HepG2 (cell line): ENCODE measurements around the gene MRPL36. TPM values are rescaled to one million over a fixed set of nuclear protein-coding genes. Genes with fewer than 3 reads are reported as not detected.
A peak's percentile ranks its signal among the peaks of the same experiment; 100 is the strongest.

Experiments used
- CHD4 ChIP-seq: fragments of 200-600 bp; sonication (generic); IDR thresholded peaks from 2 replicates; pipeline ENCODE4 v1.7.0; 2017; ENCODE audit warnings: mild to moderate bottlenecking, low read length, borderline replicate concordance
- ESRRA ChIP-seq: sonication (generic); formaldehyde crosslinking; IDR thresholded peaks from 2 replicates; pipeline ENCODE4 v1.5.1; 2020; ENCODE audit warnings: mild to moderate bottlenecking, low read depth, missing genetic modification reagents
- GABPA ChIP-seq, 2 experiments: IDR thresholded peaks; 2 replicates each; pipeline ENCODE4 v1.6.1; 2011 to 2016; ENCODE audit warnings: low read depth in 2 of 2, low read length in 1 of 2, missing biosample characterization in 1 of 2, missing genetic modification characterization in 1 of 2
- HNRNPLL ChIP-seq: fragments of 200-400 bp; formaldehyde crosslinking; IDR thresholded peaks from 2 replicates; pipeline ENCODE4 v1.6.1; 2017; ENCODE audit warnings: mild to moderate bottlenecking, low read depth, low read length; ENCODE audit not compliant: poor library complexity, severe bottlenecking
- JUND ChIP-seq: sonication (generic); formaldehyde crosslinking; IDR thresholded peaks from 2 replicates; pipeline ENCODE4 v1.8.0; 2022; ENCODE audit warnings: mild to moderate bottlenecking, missing genetic modification reagents
- MED8 ChIP-seq: sonication (generic); formaldehyde crosslinking; IDR thresholded peaks from 2 replicates; pipeline ENCODE4 v1.8.1; 2023; ENCODE audit warnings: mild to moderate bottlenecking, missing genetic modification reagents; ENCODE audit not compliant: insufficient replicate concordance
- MTA3 ChIP-seq: sonication (generic); formaldehyde crosslinking; IDR thresholded peaks from 2 replicates; pipeline ENCODE4 v1.4.0; 2020; ENCODE audit warnings: missing genetic modification reagents
- ZFYVE20 ChIP-seq: sonication (generic); formaldehyde crosslinking; IDR thresholded peaks from 2 replicates; pipeline ENCODE4 v1.8.0; 2023; ENCODE audit warnings: low read depth, mild to moderate bottlenecking, moderate library complexity, missing genetic modification reagents, borderline replicate concordance
- ZNF20 ChIP-seq: sonication (generic); formaldehyde crosslinking; IDR thresholded peaks from 2 replicates; pipeline ENCODE4 v1.4.0; 2020; ENCODE audit warnings: mild to moderate bottlenecking, moderate library complexity, missing genetic modification reagents
- ZNF317 ChIP-seq: sonication (generic); formaldehyde crosslinking; IDR thresholded peaks from 2 replicates; pipeline ENCODE4 v1.5.0; 2020; ENCODE audit warnings: mild to moderate bottlenecking, missing genetic modification reagents
- ZNF431 ChIP-seq: sonication (generic); formaldehyde crosslinking; IDR thresholded peaks from 2 replicates; pipeline ENCODE4 v1.9.0; 2022; ENCODE audit warnings: missing genetic modification reagents, low read depth, mild to moderate bottlenecking, borderline replicate concordance
- ZNF790 ChIP-seq: sonication (generic); formaldehyde crosslinking; IDR thresholded peaks from 2 replicates; pipeline ENCODE4 v1.8.0; 2022; ENCODE audit warnings: missing genetic modification reagents, mild to moderate bottlenecking, borderline replicate concordance
- ZSCAN12 ChIP-seq: sonication (generic); formaldehyde crosslinking; IDR thresholded peaks from 2 replicates; pipeline ENCODE4 v1.9.0; 2021; ENCODE audit warnings: mild to moderate bottlenecking, missing genetic modification reagents
- polyA plus RNA-seq, 8 experiments: library from polyadenylated mRNA; depleted of rRNA in 3 of 8; stranded (reverse) in 7 of 8; unstranded in 1 of 8; fragments of >200 nt; fragmentation: Illumina TruSeq in 4 of 8; extraction: Trizol in 4 of 8; gene quantifications; 2 replicates each; pipeline versions ENCODE4 v1.2.1 to v1.2.3, GENCODE V29; 2011 to 2016; ENCODE audit warnings: low read depth in 4 of 8, missing spikeins in 1 of 8, mixed read lengths in 1 of 8; ENCODE audit not compliant: insufficient read depth in 1 of 8
- total RNA-seq, 5 experiments: library from RNA; depleted of rRNA; stranded (reverse); fragments of >200 nt; fragmentation: Illumina TruSeq; extraction: Trizol; gene quantifications; 2 replicates each; pipeline ENCODE4 v1.2.3, GENCODE V29; 2016; ENCODE audit warnings: low read depth in 1 of 5
- TF ChIP-seq, protein P1 (sequence below): sonication (generic); formaldehyde crosslinking; IDR thresholded peaks from 2 replicates; pipeline ENCODE4 v1.4.0; 2020; ENCODE audit warnings: missing genetic modification reagents, borderline replicate concordance
- TF ChIP-seq, protein P2 (sequence below): sonication (generic); formaldehyde crosslinking; IDR thresholded peaks from 2 replicates; pipeline ENCODE4 v1.5.0; 2020; ENCODE audit warnings: missing genetic modification reagents
- TF ChIP-seq, protein P3 (sequence below): sonication (generic); formaldehyde crosslinking; conservative IDR thresholded peaks from 2 replicates; pipeline ENCODE4 v1.8.0; 2022; ENCODE audit warnings: mild to moderate bottlenecking, moderate library complexity, missing genetic modification reagents
- TF ChIP-seq, protein P4 (sequence below): sonication (generic); formaldehyde crosslinking; IDR thresholded peaks from 2 replicates; pipeline ENCODE4 v1.4.0; 2020; ENCODE audit warnings: mild to moderate bottlenecking, missing genetic modification reagents, borderline replicate concordance

The MRPL36 gene
- total and polyA plus RNA-seq, 2 of the 13 experiments (the other 11 are each of a cell fraction or from before 2014, with no cell fraction given), result 71.3 to 113 TPM

- TF ChIP-seq CHD4 (no peak), MTA3 (CRISPR knock-in tag) (no peak), ZNF431 (CRISPR knock-in tag) (peak; percentile 74; the same call in 1 of the 2 replicates), ESRRA (CRISPR knock-in tag) (peak; percentile 85), ZFYVE20 (CRISPR knock-in tag) (no peak), ZSCAN12 (CRISPR knock-in tag) (peak; percentile 61; the same call in 1 of the 2 replicates), GABPA (IDR thresholded peaks at IDR 0.05; ENCODE audit: low read depth, low read length) (no peak), GABPA (CRISPR knock-in tag; IDR thresholded peaks at IDR 0.05; ENCODE audit: low read depth) (no peak), MED8 (CRISPR knock-in tag) (no peak), ZNF20 (CRISPR knock-in tag) (no peak), JUND (CRISPR knock-in tag) (no peak), HNRNPLL (peak; percentile 99), ZNF317 (CRISPR knock-in tag) (peak; percentile 36; the same call in 1 of the 2 replicates), ZNF790 (CRISPR knock-in tag) (no peak)
- TF ChIP-seq, protein P1, sequence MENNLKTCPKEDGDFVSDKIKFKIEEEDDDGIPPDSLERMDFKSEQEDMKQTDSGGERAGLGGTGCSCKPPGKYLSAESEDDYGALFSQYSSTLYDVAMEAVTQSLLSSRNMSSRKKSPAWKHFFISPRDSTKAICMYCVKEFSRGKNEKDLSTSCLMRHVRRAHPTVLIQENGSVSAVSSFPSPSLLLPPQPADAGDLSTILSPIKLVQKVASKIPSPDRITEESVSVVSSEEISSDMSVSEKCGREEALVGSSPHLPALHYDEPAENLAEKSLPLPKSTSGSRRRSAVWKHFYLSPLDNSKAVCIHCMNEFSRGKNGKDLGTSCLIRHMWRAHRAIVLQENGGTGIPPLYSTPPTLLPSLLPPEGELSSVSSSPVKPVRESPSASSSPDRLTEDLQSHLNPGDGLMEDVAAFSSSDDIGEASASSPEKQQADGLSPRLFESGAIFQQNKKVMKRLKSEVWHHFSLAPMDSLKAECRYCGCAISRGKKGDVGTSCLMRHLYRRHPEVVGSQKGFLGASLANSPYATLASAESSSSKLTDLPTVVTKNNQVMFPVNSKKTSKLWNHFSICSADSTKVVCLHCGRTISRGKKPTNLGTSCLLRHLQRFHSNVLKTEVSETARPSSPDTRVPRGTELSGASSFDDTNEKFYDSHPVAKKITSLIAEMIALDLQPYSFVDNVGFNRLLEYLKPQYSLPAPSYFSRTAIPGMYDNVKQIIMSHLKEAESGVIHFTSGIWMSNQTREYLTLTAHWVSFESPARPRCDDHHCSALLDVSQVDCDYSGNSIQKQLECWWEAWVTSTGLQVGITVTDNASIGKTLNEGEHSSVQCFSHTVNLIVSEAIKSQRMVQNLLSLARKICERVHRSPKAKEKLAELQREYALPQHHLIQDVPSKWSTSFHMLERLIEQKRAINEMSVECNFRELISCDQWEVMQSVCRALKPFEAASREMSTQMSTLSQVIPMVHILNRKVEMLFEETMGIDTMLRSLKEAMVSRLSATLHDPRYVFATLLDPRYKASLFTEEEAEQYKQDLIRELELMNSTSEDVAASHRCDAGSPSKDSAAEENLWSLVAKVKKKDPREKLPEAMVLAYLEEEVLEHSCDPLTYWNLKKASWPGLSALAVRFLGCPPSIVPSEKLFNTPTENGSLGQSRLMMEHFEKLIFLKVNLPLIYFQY (CRISPR knock-in tag), result peak; percentile 21; the same call in 1 of the 2 replicates
- TF ChIP-seq, protein P2, sequence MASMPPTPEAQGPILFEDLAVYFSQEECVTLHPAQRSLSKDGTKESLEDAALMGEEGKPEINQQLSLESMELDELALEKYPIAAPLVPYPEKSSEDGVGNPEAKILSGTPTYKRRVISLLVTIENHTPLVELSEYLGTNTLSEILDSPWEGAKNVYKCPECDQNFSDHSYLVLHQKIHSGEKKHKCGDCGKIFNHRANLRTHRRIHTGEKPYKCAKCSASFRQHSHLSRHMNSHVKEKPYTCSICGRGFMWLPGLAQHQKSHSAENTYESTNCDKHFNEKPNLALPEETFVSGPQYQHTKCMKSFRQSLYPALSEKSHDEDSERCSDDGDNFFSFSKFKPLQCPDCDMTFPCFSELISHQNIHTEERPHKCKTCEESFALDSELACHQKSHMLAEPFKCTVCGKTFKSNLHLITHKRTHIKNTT (CRISPR knock-in tag), result no peak
- TF ChIP-seq, protein P3, sequence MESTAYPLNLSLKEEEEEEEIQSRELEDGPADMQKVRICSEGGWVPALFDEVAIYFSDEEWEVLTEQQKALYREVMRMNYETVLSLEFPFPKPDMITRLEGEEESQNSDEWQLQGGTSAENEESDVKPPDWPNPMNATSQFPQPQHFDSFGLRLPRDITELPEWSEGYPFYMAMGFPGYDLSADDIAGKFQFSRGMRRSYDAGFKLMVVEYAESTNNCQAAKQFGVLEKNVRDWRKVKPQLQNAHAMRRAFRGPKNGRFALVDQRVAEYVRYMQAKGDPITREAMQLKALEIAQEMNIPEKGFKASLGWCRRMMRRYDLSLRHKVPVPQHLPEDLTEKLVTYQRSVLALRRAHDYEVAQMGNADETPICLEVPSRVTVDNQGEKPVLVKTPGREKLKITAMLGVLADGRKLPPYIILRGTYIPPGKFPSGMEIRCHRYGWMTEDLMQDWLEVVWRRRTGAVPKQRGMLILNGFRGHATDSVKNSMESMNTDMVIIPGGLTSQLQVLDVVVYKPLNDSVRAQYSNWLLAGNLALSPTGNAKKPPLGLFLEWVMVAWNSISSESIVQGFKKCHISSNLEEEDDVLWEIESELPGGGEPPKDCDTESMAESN (CRISPR knock-in tag), result peak; percentile 82
- TF ChIP-seq, protein P4, sequence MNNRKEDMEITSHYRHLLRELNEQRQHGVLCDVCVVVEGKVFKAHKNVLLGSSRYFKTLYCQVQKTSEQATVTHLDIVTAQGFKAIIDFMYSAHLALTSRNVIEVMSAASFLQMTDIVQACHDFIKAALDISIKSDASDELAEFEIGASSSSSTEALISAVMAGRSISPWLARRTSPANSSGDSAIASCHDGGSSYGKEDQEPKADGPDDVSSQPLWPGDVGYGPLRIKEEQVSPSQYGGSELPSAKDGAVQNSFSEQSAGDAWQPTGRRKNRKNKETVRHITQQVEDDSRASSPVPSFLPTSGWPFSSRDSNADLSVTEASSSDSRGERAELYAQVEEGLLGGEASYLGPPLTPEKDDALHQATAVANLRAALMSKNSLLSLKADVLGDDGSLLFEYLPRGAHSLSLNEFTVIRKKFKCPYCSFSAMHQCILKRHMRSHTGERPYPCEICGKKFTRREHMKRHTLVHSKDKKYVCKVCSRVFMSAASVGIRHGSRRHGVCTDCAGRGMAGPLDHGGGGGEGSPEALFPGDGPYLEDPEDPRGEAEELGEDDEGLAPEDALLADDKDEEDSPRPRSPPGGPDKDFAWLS, result 0 out of 2 replicates have a peak, but pooled peaks have one; percentile 61
Measured at GRCh38 chr5:1801222-1801966, 1.8 kb upstream of the MRPL36 start, which contains the start of gene NDUFS6 (continued).
